H1 (cell line): ENCODE measurements around the gene SELENOO. TPM values are rescaled to one million over a fixed set of nuclear protein-coding genes. Genes with fewer than 3 reads are reported as not detected.

Source experiments
- CTCF ChIA-PET: fragments of 300-600 bp; sonication (Branson Sonifier 250); formaldehyde crosslinking; loops from one replicate; lab custom pipeline; 2021; ENCODE audit not compliant: partially characterized antibody; lab: Charles Lee
- POLR2A ChIA-PET: fragments of 300-600 bp; sonication (Branson Sonifier 250); formaldehyde crosslinking; loops from one replicate; lab custom pipeline; 2021; ENCODE audit warnings: inconsistent platforms; ENCODE audit not compliant: partially characterized antibody; lab: Charles Lee
- DNase-seq, 2 experiments: peaks; one replicate each; pipeline versions ENCODE4 v3.0.0 to v3.0.0-alpha.2; 2010 to 2022; ENCODE audit warnings: low spot score in 2 of 2, low read depth in 1 of 2, mixed read lengths in 1 of 2
- FAIRE-seq: peaks from 2 replicates; lab custom pipeline; 2011; peaks lifted over from hg19 to GRCh38; lab: Jason Lieb, UNC
- H2AFZ ChIP-seq: 2 replicates; pipeline ENCODE4 v1.8.1; 2012; ENCODE audit warnings: low read length, inconsistent platforms
- H2AK5ac ChIP-seq: 2 replicates; pipeline ENCODE4 v1.6.1; 2013; ENCODE audit warnings: low read depth, low read length
- H2BK120ac ChIP-seq: replicated peaks from 2 replicates; pipeline ENCODE3; 2013; ENCODE audit warnings: low read depth, low read length, inconsistent platforms
- H2BK12ac ChIP-seq: 2 replicates; pipeline ENCODE4 v1.6.1; 2013; ENCODE audit warnings: low read depth, low read length
- H2BK15ac ChIP-seq: 2 replicates; pipeline ENCODE4 v1.6.1; 2013; ENCODE audit warnings: low read length
- H2BK20ac ChIP-seq: 2 replicates; pipeline ENCODE4 v1.6.1; 2013; ENCODE audit warnings: low read length
- H2BK5ac ChIP-seq: 2 replicates; pipeline ENCODE4 v1.6.1; 2013; ENCODE audit warnings: low read depth, low read length
- H3K14ac ChIP-seq: 2 replicates; pipeline ENCODE4 v1.6.1; 2013; ENCODE audit warnings: inconsistent platforms; ENCODE audit not compliant: insufficient read length
- H3K18ac ChIP-seq: 2 replicates; pipeline ENCODE4 v1.6.1; 2013; ENCODE audit warnings: low read length; ENCODE audit errors: extremely low read depth
- H3K23ac ChIP-seq: 2 replicates; pipeline ENCODE4 v1.6.1; 2013; ENCODE audit warnings: inconsistent platforms; ENCODE audit not compliant: insufficient read length
- H3K23me2 ChIP-seq: 2 replicates; pipeline ENCODE4 v1.6.1; 2013; ENCODE audit warnings: low read depth, low read length
- H3K27ac ChIP-seq: 2 replicates; pipeline ENCODE4 v1.6.1; 2011; ENCODE audit warnings: low read depth, low read length, inconsistent platforms
- H3K27me3 ChIP-seq, 4 experiments: replicated peaks in 1 of 4; 1 replicate in 1 of 4; 2 replicates in 3 of 4; pipeline versions ENCODE4 v1.6.1 to v1.8.1; 2011 to 2013; ENCODE audit warnings: low read length in 3 of 4, mild to moderate bottlenecking in 3 of 4, inconsistent platforms in 2 of 4, mixed read lengths in 2 of 4, moderate library complexity in 1 of 4; ENCODE audit not compliant: control insufficient read depth in 3 of 4, insufficient read depth in 3 of 4; ENCODE audit errors: extremely low read depth in 1 of 4
- H3K36me3 ChIP-seq, 4 experiments: 2 replicates each; pipeline versions ENCODE4 v1.6.1 to v1.8.1; 2011 to 2013; ENCODE audit warnings: mild to moderate bottlenecking in 4 of 4, low read length in 3 of 4, moderate library complexity in 2 of 4, control low read depth in 1 of 4, inconsistent platforms in 1 of 4; ENCODE audit not compliant: insufficient read depth in 4 of 4, control insufficient read depth in 2 of 4
- H3K4ac ChIP-seq: replicated peaks from 2 replicates; pipeline ENCODE3; 2013; ENCODE audit warnings: low read length, low read depth, mixed read lengths, inconsistent platforms; ENCODE audit not compliant: insufficient read length
- H3K4me1 ChIP-seq, 4 experiments: replicated peaks in 1 of 4; 1 replicate in 1 of 4; 2 replicates in 3 of 4; pipeline versions ENCODE4 v1.6.1 to v1.8.1; 2011 to 2013; ENCODE audit warnings: low read length in 3 of 4, inconsistent platforms in 2 of 4, mixed read lengths in 1 of 4; ENCODE audit not compliant: insufficient read depth in 4 of 4, control insufficient read depth in 3 of 4
- H3K4me2 ChIP-seq, 2 experiments: 2 replicates each; pipeline versions ENCODE4 v1.6.1 to v1.8.1; 2011 to 2013; ENCODE audit warnings: low read depth in 2 of 2, low read length in 2 of 2, control low read depth in 1 of 2, inconsistent platforms in 1 of 2, mild to moderate bottlenecking in 1 of 2; ENCODE audit not compliant: insufficient read depth in 1 of 2
- H3K4me3 ChIP-seq, 4 experiments: fragments of 200-600, 300-600 bp in 1 of 4; sonication (generic), shearing (Covaris generic), sonication (Bioruptor Twin) in 1 of 4; 2 replicates each; pipeline versions ENCODE4 v1.5.1 to v1.8.1; 2011 to 2016; ENCODE audit warnings: low read length in 4 of 4, low read depth in 3 of 4, control low read depth in 2 of 4, inconsistent platforms in 2 of 4, mild to moderate bottlenecking in 2 of 4, mixed read lengths in 1 of 4, moderate library complexity in 1 of 4; ENCODE audit not compliant: insufficient read depth in 2 of 4; ENCODE audit errors: extremely low read depth in 1 of 4
- H3K56ac ChIP-seq: replicated peaks from 2 replicates; pipeline ENCODE3; 2013; ENCODE audit warnings: low read depth, mild to moderate bottlenecking, mixed read lengths, low read length, inconsistent platforms; ENCODE audit not compliant: insufficient read length
- H3K79me1 ChIP-seq: 2 replicates; pipeline ENCODE4 v1.6.1; 2013; ENCODE audit warnings: low read depth, low read length, control low read depth
- H3K79me2 ChIP-seq, 2 experiments: 2 replicates each; pipeline versions ENCODE4 v1.6.1 to v1.8.1; 2012 to 2013; ENCODE audit warnings: low read length in 2 of 2, mild to moderate bottlenecking in 2 of 2, inconsistent platforms in 1 of 2; ENCODE audit not compliant: insufficient read depth in 2 of 2, control insufficient read depth in 1 of 2
- H3K9ac ChIP-seq, 4 experiments: replicated peaks in 1 of 4; 1 replicate in 1 of 4; 2 replicates in 3 of 4; pipeline versions ENCODE4 v1.6.1 to v1.8.1; 2011 to 2013; ENCODE audit warnings: low read depth in 3 of 4, low read length in 3 of 4, control low read depth in 2 of 4, mild to moderate bottlenecking in 2 of 4, moderate library complexity in 2 of 4, inconsistent platforms in 1 of 4; ENCODE audit errors: extremely low read depth in 1 of 4
- H3K9me3 ChIP-seq, 2 experiments: 2 replicates each; pipeline versions ENCODE4 v1.6.1 to v1.8.1; 2012 to 2013; ENCODE audit warnings: mild to moderate bottlenecking in 2 of 2, moderate library complexity in 2 of 2, control low read depth in 1 of 2, inconsistent platforms in 1 of 2, low read depth in 1 of 2, low read length in 1 of 2, mixed read lengths in 1 of 2; ENCODE audit not compliant: insufficient read depth in 2 of 2
- H4K20me1 ChIP-seq, 2 experiments: replicated peaks in 1 of 2; 2 replicates each; pipeline versions ENCODE3 to v1.8.1; 2011 to 2013; ENCODE audit warnings: inconsistent platforms in 2 of 2, low read length in 2 of 2, mild to moderate bottlenecking in 1 of 2; ENCODE audit not compliant: insufficient read depth in 2 of 2, control insufficient read depth in 1 of 2
- H4K5ac ChIP-seq: 2 replicates; pipeline ENCODE4 v1.6.1; 2013; ENCODE audit warnings: low read length, low read depth, mixed read lengths, inconsistent platforms; ENCODE audit not compliant: insufficient read length
- H4K8ac ChIP-seq: 2 replicates; pipeline ENCODE4 v1.8.0; 2013; ENCODE audit warnings: mild to moderate bottlenecking, moderate library complexity, low read length, inconsistent platforms; ENCODE audit not compliant: insufficient read depth; ENCODE audit errors: extremely low read depth
- H4K91ac ChIP-seq: replicated peaks from 2 replicates; pipeline ENCODE3; 2013; ENCODE audit warnings: low read length, mixed read lengths, inconsistent platforms; ENCODE audit not compliant: insufficient read length
- ASH2L ChIP-seq: fragments of 200-600, 300-600 bp; sonication (generic); IDR thresholded peaks from one replicate; pipeline ENCODE4 v1.7.1; 2017; ENCODE audit warnings: low read length
- CBX5 ChIP-seq: fragments of 300-800, 300-1000 bp; sonication (generic); IDR thresholded peaks from 2 replicates; pipeline ENCODE4 v1.7.1; 2016; ENCODE audit warnings: antibody characterized with exemption, low read length, low read depth
- CHD2 ChIP-seq: IDR thresholded peaks from 2 replicates; pipeline ENCODE4 v1.6.1; 2012; ENCODE audit warnings: low read length, improper control_type of control experiment
- CREB1 ChIP-seq: IDR thresholded peaks from 2 replicates; pipeline ENCODE4 v1.6.1; 2012; ENCODE audit warnings: inconsistent platforms
- HDAC2 ChIP-seq, 2 experiments: fragments of 300-600 bp in 1 of 2; sonication (generic) in 1 of 2; IDR thresholded peaks; 2 replicates each; pipeline ENCODE4 v1.6.1; 2011 to 2012; ENCODE audit warnings: low read depth in 2 of 2, low read length in 2 of 2, mild to moderate bottlenecking in 2 of 2, moderate library complexity in 2 of 2, borderline replicate concordance in 1 of 2, inconsistent platforms in 1 of 2
- JUN ChIP-seq: IDR thresholded peaks from 2 replicates; pipeline ENCODE4 v1.6.1; 2011; ENCODE audit warnings: low read depth, mild to moderate bottlenecking, improper control_type of control experiment, low read length
- KDM1A ChIP-seq: fragments of 200-600, 300-600 bp; sonication (generic); IDR thresholded peaks from 2 replicates; pipeline ENCODE4 v1.7.1; 2016; ENCODE audit warnings: mild to moderate bottlenecking, low read length, borderline replicate concordance
- PHF8 ChIP-seq: fragments of 200-600 bp; sonication (generic); conservative IDR thresholded peaks from 2 replicates; pipeline ENCODE4 v1.7.1; 2012; ENCODE audit warnings: low read depth, mild to moderate bottlenecking, inconsistent platforms, low read length, moderate library complexity
- RFX5 ChIP-seq: IDR thresholded peaks from 2 replicates; pipeline ENCODE4 v1.6.1; 2011; ENCODE audit warnings: low read depth, low read length, improper control_type of control experiment, borderline replicate concordance
- SAP30 ChIP-seq: fragments of 300-600 bp; sonication (generic); IDR thresholded peaks from 2 replicates; pipeline ENCODE4 v1.7.1; 2012; ENCODE audit warnings: low read length, moderate library complexity, mild to moderate bottlenecking, inconsistent platforms; ENCODE audit not compliant: insufficient read depth, insufficient replicate concordance
- WGBS, 2 experiments: shearing (Covaris generic) in 1 of 2; methylation state at CpG; one replicate each; pipeline versions ENCODE4 v1.1.6 to v1.1.7; 2013 to 2015; ENCODE audit warnings: low lambda C conversion rate in 2 of 2, mixed read lengths in 2 of 2, inconsistent platforms in 1 of 2, low coverage in 1 of 2, missing lambda C conversion rate in 1 of 2; ENCODE audit not compliant: insufficient replicate concordance in 2 of 2, insufficient coverage in 1 of 2, insufficient read length in 1 of 2; ENCODE audit errors: extremely low coverage in 1 of 2, missing lambda C conversion rate in 1 of 2; 5-methylcytosine and 5-hydroxymethylcytosine counted together
- polyA plus RNA-seq, 7 experiments: library from polyadenylated mRNA; depleted of rRNA in 3 of 7; stranded (reverse) in 5 of 7; unstranded in 2 of 7; fragments of >200 nt in 5 of 7; fragments of 200-250 nt in 2 of 7; gene quantifications; 1 replicate in 5 of 7; 2 replicates in 1 of 7; 4 replicates in 1 of 7; pipeline versions ENCODE4 v1.2.1 to v1.2.3, GENCODE V29; 2011 to 2013; ENCODE audit warnings: missing spikeins in 2 of 7, mixed read lengths in 2 of 7
- total RNA-seq: library from RNA; stranded (reverse); fragmentation: NEBNext Ultra II Directional; extraction: Animal tissue kit (Norgen Biotek cat#: 25700); gene quantifications from 2 replicates; pipeline ENCODE4 v1.2.1, GENCODE V29; 2021
- TF ChIP-seq, protein P1 (sequence below), 3 experiments: IDR thresholded peaks; 1 replicate in 2 of 3; 2 replicates in 1 of 3; pipeline versions ENCODE4 v1.5.1 to v1.6.1; 2011; ENCODE audit warnings: low read length in 3 of 3, mild to moderate bottlenecking in 3 of 3, inconsistent platforms in 2 of 3, low read depth in 1 of 3, moderate library complexity in 1 of 3; ENCODE audit not compliant: insufficient read depth in 1 of 3; ENCODE audit errors: control extremely low read depth in 1 of 3

SELENOO gene
- total and polyA plus RNA-seq, 2 of the 8 experiments (the other 6 are each of a cell fraction or from before 2014, with no cell fraction given): 18.6 to 25.1 TPM

DNA sequence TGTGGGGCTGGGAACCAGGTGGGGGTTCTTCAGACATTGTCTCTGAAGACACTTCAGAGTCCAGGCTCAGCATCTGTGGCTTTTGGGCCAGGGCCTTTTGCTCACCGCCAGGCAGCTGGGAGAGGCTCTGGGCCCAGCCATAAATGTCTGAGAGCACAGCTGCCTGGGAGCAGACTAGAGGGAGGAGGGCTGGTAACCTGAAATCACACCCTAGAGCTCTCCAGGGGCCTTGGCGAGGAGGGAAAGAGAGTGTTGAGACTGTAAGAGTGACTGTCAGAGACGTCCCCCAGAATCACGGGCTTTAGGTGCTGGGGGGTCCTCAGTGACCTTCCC is 11.0 kb upstream of the SELENOO start:
- 57% methylated on average over 4 of the region's 4 CpGs; no CpG with 5 or more reads in 1 of the 2 experiments for WGBS, 2 experiments
- FAIRE-seq (no peak), DNase-seq (no peak)
- Histone ChIP-seq H3K27me3 (peaks cover 0 to 6% (median 2%) of the 10 kb centered on the region in 4 experiments; a peak in 3 of 7 replicates), H4K91ac (no peak overlapping the region), H3K79me2 (peaks cover 0 to 23% of the 10 kb centered on the region in 2 experiments; a peak in 1 of 4 replicates), H3K9ac (no peak overlapping the region), H3K79me1 (peaks cover 12% of the 10 kb centered on the region), H4K20me1 (peaks cover 21 to 34% of the 10 kb centered on the region in 2 experiments), H3K23me2 (peaks cover 8% of the 10 kb centered on the region; the same call in 1 of the 2 replicates), H2BK120ac (no peak overlapping the region), H3K36me3 (peaks cover 3 to 12% (median 5%) of the 10 kb centered on the region in 4 experiments; a peak in 4 of 8 replicates), H3K9me3 (no peaks in the 10 kb centered on the region), H4K5ac (no peak overlapping the region), H3K18ac (no peak overlapping the region), H3K4me2 (peak overlapping the region; percentile 41 to 67; a peak in 2 of 4 replicates), H3K23ac (no peak overlapping the region), H2AK5ac (no peak overlapping the region), H3K27ac (no peak overlapping the region), H3K4me1 (peaks cover 2 to 23% (median 10%) of the 10 kb centered on the region in 4 experiments; a peak in 6 of 7 replicates), H3K4ac (no peak overlapping the region), H3K56ac (no peak overlapping the region), H2BK5ac (no peak overlapping the region), H4K8ac (peak overlapping the region; percentile 71; the same call in 1 of the 2 replicates), H2BK15ac (no peak overlapping the region), H2BK12ac (no peak overlapping the region), H2AFZ (no peak overlapping the region), H2BK20ac (no peak overlapping the region), H3K4me3 (peak overlapping the region in 1 of 4 experiments; percentile 57; a peak in 2 of 8 replicates), H3K14ac (no peak overlapping the region)
- POLR2A ChIA-PET: interaction anchor here (1.8 kb wide), 1 partner anchor 15 kb away, joined by 9 read pairs; no protein-coding TSS in a partner anchor
- CTCF ChIA-PET: interaction anchor here (0.8 to 4.4 kb wide), 12 partner anchors 12 to 130 kb away, joined by 3 to 21 read pairs (median 4); no protein-coding TSS in a partner anchor
- TF ChIP-seq HDAC2 (IDR thresholded peaks at IDR 0.05; ENCODE audit: borderline replicate concordance in 1 of 2, low read depth in 2 of 2, low read length in 2 of 2) (no peak), RFX5 (no peak), CREB1 (no peak), CHD2 (no peak), KDM1A (no peak), ASH2L (no peak), CBX5 (no peak), JUN (no peak), SAP30 (no peak), PHF8 (no peak)
- TF ChIP-seq, protein P1, sequence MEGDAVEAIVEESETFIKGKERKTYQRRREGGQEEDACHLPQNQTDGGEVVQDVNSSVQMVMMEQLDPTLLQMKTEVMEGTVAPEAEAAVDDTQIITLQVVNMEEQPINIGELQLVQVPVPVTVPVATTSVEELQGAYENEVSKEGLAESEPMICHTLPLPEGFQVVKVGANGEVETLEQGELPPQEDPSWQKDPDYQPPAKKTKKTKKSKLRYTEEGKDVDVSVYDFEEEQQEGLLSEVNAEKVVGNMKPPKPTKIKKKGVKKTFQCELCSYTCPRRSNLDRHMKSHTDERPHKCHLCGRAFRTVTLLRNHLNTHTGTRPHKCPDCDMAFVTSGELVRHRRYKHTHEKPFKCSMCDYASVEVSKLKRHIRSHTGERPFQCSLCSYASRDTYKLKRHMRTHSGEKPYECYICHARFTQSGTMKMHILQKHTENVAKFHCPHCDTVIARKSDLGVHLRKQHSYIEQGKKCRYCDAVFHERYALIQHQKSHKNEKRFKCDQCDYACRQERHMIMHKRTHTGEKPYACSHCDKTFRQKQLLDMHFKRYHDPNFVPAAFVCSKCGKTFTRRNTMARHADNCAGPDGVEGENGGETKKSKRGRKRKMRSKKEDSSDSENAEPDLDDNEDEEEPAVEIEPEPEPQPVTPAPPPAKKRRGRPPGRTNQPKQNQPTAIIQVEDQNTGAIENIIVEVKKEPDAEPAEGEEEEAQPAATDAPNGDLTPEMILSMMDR (IDR thresholded peaks at IDR 0.05; ENCODE audit: control extremely low read depth in 1 of 3, insufficient read depth in 1 of 3, low read depth in 1 of 3, low read length in 3 of 3): no peak
